GM21526 (cell line): Measurements from ENCODE around the gene KRT12.
"Not testable (repeated sequence)": the region's sequence is repeated elsewhere in the genome, so short reads cannot be mapped to it uniquely, and the experiment has no call there.

Experiments used
- ATAC-seq: cut with Tn5 transposase; IDR thresholded peaks from one replicate; pipeline ENCODE4 v1.9.1; 2021; ENCODE audit warnings: moderate library complexity; ENCODE audit not compliant: unreplicated experiment, low FRiP score

KRT12 gene

DNA sequence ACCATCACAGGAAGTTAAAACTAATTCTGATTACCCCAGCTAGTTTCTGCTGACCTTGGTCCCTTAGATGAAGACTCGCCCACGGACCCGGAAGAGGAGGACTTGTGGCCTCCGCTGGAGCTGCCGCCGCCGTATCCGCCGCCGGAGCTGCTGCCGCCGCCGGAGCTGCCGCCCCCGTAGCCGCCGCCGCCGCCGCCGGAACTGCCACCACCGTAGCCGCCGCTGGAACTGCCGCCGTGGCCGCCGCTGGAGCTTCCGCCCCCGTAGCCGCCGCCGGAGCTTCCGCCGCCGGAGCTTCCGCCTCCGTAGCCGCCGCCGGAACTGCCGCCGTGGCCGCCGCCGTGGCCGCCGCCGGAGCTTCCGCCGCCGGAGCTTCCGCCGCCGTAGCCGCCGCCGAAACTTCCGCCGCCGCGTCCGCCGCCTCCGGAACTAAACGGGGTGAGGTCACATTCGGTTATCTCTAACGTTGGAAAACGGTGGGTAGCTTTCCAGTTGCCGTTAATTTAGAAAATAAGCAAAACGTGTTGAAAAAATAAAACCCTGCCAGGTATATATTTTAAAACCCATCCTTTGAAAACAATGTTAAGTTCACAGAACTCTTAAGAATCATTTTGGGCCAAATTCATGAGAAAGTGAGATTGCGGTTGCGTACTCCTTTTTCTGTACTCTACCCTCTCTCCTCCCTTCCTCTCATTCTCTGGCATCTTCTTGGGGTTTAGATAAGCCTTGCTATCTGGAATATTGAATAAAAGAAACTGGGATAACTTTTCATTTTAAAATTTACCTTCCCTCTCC is 48.1 kb downstream of the KRT12 start:
- ATAC-seq: peak; percentile 70

DNA sequence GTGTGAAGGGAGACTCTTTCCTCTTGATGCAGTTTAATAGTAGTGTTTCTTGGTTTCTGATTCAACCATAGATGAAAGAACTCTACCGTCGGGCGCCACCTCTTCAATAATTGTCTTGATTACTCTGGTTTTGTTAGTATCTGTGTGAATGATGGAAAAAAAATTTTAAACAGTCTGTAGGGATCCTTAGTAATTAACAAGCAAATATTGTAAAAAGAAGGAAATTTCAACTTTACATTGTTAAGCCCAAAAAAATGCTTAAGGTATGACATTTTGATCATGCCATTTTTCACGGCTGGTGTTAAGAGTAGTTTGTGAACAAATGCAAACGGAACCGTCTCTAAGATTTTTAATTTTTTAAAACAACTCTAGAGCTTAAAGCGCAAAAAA is 48.7 kb downstream of the KRT12 start:
- no peak for ATAC-seq

DNA sequence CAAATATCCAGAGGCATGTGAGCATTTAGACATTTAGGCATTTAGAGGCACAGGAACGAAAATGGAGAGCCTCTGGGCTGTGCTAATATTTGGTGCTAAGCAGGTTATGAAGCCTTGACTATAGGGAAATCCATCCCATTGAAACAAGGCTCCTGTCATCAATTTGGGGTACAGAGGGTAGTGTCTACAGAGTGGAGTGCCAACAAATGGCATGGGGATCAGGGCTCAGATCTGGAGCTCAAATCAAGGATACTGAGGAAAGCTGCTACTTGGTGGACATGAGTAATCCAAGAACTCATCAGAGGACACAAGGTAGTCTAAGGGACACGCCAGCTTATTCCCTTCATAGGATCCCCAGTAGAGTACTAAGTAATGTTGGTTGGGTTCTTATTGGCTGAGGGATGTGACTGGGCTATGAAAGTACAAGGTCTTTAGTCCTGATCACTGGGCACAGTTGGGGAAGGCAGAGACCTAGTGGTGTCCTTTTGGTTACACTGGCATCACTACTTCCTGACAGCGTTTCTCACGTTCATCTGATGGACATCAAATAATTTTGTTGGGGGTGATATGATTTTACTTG is 49.8 kb downstream of the KRT12 start:
- ATAC-seq: no peak

DNA sequence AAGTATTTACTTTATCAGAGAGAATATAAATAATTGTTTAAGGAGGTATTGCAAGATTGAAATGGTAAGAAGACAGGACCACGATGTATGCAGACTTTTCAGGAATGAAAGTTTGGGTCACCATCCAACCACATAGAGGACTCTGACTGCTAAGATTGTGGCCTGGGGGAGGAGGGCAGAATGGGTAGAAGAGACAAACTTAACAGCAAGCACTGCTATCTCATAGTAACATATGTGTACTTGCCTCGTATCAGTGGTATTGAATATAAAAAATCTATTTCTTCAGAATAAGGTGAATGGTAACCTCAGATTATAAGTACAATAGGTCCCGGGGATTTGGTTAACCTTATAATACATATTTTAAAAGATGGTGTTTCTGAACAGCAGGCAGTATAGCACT is 50.5 kb downstream of the KRT12 start:
- ATAC-seq: no peak

DNA sequence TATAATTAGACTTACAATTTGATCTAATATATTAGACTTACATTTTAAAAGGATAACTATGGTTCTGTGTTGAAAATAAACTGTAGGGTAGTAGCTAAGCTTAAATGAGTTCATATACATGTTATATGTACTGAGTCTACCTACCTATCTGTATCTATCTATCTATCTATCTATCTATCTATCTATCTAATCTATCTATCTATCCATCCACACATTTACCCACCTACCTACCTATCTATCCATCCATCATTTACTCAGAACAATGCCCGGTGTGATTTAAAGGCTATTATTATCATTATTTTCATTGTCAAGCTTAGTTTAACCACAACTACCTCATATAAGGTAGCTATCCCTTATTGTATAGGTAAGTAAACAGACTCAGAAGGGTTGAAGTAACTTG is 51.6 kb downstream of the KRT12 start:
- no peak for ATAC-seq

DNA sequence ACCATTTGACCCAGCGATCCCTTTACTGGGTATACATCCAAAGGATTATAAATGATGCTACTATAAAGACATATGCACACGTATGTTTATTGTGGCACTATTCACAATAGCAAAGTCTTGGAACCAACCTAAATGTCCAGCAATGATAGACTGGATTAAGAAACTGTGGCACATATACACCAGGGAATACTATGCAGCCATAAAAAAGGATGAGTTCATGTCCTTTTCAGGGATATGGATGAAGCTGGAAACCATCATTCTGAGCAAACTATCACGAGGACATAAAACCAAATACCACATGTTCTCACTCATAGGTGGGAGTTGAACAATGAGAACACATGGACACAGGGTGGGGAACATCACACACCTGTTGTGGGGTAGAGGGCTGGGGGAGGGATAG is 52.4 kb downstream of the KRT12 start:
- ATAC-seq: not testable (repeated sequence)

DNA sequence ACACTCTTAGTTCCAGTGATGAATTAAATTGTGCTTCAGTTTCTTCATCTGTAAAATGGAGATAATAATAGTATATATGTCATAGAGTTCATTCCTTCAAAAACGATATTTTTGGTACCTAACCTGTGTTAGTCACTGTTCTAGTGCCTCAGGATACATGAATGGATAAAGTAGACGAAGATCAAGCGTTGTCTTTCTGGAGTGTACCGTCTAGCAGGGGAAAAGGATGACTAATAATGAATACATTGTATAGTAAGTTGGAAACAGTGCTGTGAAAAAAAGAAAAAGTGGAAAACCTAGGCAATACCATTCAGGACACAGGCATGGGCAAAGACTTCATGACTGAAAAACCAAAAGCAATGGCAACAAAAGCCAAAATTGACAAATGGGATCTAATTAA is 53.2 kb downstream of the KRT12 start:
- no peak for ATAC-seq

DNA sequence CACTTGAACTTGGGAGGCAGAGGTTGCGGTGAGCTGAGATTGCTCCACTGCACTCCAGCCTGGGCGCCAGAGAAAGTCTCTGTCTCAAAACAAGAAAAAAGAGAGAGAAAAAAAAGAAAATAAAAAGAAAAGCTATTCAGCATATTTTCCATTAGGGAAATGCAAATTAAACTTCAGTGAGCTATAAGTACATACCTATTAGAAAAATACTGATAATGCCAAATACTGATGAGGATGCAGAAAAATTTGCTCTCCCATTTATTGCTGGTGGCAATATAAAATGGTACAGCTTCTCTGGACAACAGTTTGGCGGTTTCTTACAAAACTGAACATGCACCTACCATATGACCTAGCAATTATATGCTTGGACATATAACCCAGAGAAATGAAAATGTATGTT is 54.4 kb downstream of the KRT12 start:
- no peak for ATAC-seq
